Sigmoid colon (tissue), 4 donors: ENCODE data around the gene CTNNA2.

Experiments used
- EP300 ChIP-seq, 4 donors: sonication (generic); formaldehyde crosslinking; IDR thresholded peaks; one replicate each; pipeline ENCODE4 v1.6.1; 2017; ENCODE audit warnings: antibody characterized with exemption in 4 of 4
- POLR2A ChIP-seq, 2 donors: fragments of 450-650 bp; IDR thresholded peaks; one replicate each; pipeline ENCODE4 v1.6.1; 2016; ENCODE audit warnings: antibody characterized with exemption in 2 of 2, mild to moderate bottlenecking in 2 of 2, moderate library complexity in 2 of 2

DNA sequence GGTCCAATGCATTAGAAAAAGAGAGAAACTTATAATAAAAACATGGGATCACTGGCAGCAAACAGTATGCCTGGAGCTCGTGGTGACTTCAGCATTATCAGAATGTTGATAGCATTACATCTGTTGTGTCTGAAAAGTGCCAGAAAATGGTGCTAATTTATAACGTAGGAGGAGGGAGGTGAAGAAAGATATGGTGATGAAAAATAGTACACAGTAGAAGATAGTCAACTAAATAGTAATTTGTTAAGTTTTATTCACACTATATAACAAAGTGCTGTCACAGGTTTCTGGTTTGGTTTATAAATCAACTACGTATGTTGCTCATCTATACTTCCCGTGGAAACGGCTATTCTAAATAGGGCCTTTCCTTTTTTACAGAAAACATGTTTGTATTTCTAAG, 674.3 kb downstream of the CTNNA2 start:
- no peak for TF ChIP-seq POLR2A (IDR thresholded peaks at IDR 0.05)
- TF ChIP-seq EP300 (IDR thresholded peaks at IDR 0.05) = no peak
